GM23338 (cell line): ENCODE results near the gene TNIP2. TPM values are rescaled to one million over a fixed set of nuclear protein-coding genes. Genes with fewer than 3 reads are reported as not detected.

Source experiments
- ATAC-seq: fragments of 200-7000 bp; cut with Tn5 transposase; 3 replicates; pipeline ENCODE4 v1.9.1; 2020
- DNase-seq: peaks from one replicate; pipeline ENCODE4 v3.0.0-alpha.2; 2015; ENCODE audit warnings: low spot score
- H2AFZ ChIP-seq: fragments of 200-600 bp; sonication (generic); 2 replicates; pipeline ENCODE4 v1.8.0; 2016; ENCODE audit warnings: antibody characterized with exemption, mild to moderate bottlenecking, moderate library complexity
- H3F3A ChIP-seq: fragments of 200-600 bp; sonication (generic); replicated peaks from 2 replicates; pipeline ENCODE4 v1.8.0; 2017; ENCODE audit warnings: antibody characterized with exemption, mixed run types, low read depth
- H3K27ac ChIP-seq: fragments of 200-600 bp; sonication (generic); 2 replicates; pipeline ENCODE4 v1.6.1; 2016; ENCODE audit warnings: low read depth
- H3K27me3 ChIP-seq: fragments of 200-600 bp; sonication (generic); 2 replicates; pipeline ENCODE4 v1.8.0; 2016; ENCODE audit warnings: mild to moderate bottlenecking, mixed run types, moderate library complexity; ENCODE audit not compliant: insufficient read depth
- H3K36me3 ChIP-seq: fragments of 200-600 bp; sonication (generic); 2 replicates; pipeline ENCODE4 v1.8.0; 2016; ENCODE audit warnings: mild to moderate bottlenecking; ENCODE audit not compliant: insufficient read depth
- H3K4me1 ChIP-seq: fragments of 200-600 bp; sonication (generic); 2 replicates; pipeline ENCODE4 v1.8.0; 2016; ENCODE audit warnings: mild to moderate bottlenecking, moderate library complexity; ENCODE audit not compliant: insufficient read depth
- H3K4me2 ChIP-seq: fragments of 200-600 bp; sonication (generic); 2 replicates; pipeline ENCODE4 v1.7.1; 2017; ENCODE audit warnings: mixed run types
- H3K4me3 ChIP-seq: fragments of 200-600 bp; sonication (generic); 2 replicates; pipeline ENCODE4 v1.6.1; 2016; ENCODE audit warnings: mixed run types
- H3K79me2 ChIP-seq: fragments of 200-600 bp; sonication (generic); replicated peaks from 2 replicates; pipeline ENCODE4 v1.8.0; 2017; ENCODE audit warnings: mild to moderate bottlenecking; ENCODE audit not compliant: insufficient read depth
- H3K9me2 ChIP-seq: fragments of 200-600 bp; sonication (generic); 2 replicates; pipeline ENCODE4 v1.8.0; 2017; ENCODE audit not compliant: insufficient read depth
- H4K20me1 ChIP-seq: fragments of 200-600 bp; sonication (generic); replicated peaks from 2 replicates; pipeline ENCODE4 v1.8.0; 2017; ENCODE audit warnings: mild to moderate bottlenecking; ENCODE audit not compliant: insufficient read depth
- H3K27ac Mint-ChIP-seq: 2 replicates; pipeline ENCODE4 v1.8.0; 2020; ENCODE audit warnings: inconsistent platforms, mild to moderate bottlenecking, moderate library complexity, mixed read lengths
- H3K27me3 Mint-ChIP-seq: 3 replicates; pipeline ENCODE4 v1.8.0; 2022; ENCODE audit warnings: low read depth, mild to moderate bottlenecking, moderate library complexity, mixed read lengths, inconsistent platforms; ENCODE audit not compliant: insufficient read depth, poor library complexity
- H3K36me3 Mint-ChIP-seq: 3 replicates; pipeline ENCODE4 v1.8.0; 2021; ENCODE audit warnings: low read depth, mild to moderate bottlenecking, inconsistent platforms, moderate library complexity, mixed read lengths
- H3K4me1 Mint-ChIP-seq: 3 replicates; pipeline ENCODE4 v1.8.0; 2020; ENCODE audit warnings: mild to moderate bottlenecking, inconsistent platforms, mixed read lengths
- H3K4me3 Mint-ChIP-seq: 3 replicates; pipeline ENCODE4 v1.8.0; 2021; ENCODE audit warnings: moderate library complexity, mild to moderate bottlenecking, inconsistent platforms, mixed read lengths
- H3K9me3 Mint-ChIP-seq: 3 replicates; pipeline ENCODE4 v1.8.0; 2020; ENCODE audit warnings: moderate library complexity, mild to moderate bottlenecking, inconsistent platforms, mixed read lengths
- CREB1 ChIP-seq: fragments of 250-450 bp; sonication (Bioruptor Pico); IDR thresholded peaks from 2 replicates; pipeline ENCODE4 v1.5.0; 2020; ENCODE audit warnings: low read depth, mild to moderate bottlenecking, moderate library complexity
- EZH2 ChIP-seq: fragments of 200-600 bp; sonication (generic); IDR thresholded peaks from one replicate; pipeline ENCODE4 v1.8.0; 2017; ENCODE audit warnings: antibody characterized with exemption, mild to moderate bottlenecking, low read depth; ENCODE audit not compliant: unreplicated experiment
- EZH2phosphoT487 ChIP-seq: fragments of 200-600 bp; sonication (generic); IDR thresholded peaks from one replicate; pipeline ENCODE4 v1.8.1; 2018; ENCODE audit warnings: antibody characterized with exemption; ENCODE audit not compliant: unreplicated experiment
- JUNB ChIP-seq: IDR thresholded peaks from one replicate; pipeline ENCODE4 v1.6.1; 2016; ENCODE audit warnings: antibody characterized with exemption; ENCODE audit not compliant: unreplicated experiment
- NANOG ChIP-seq: IDR thresholded peaks from 2 replicates; pipeline ENCODE4 v1.6.1; 2016; ENCODE audit warnings: antibody characterized with exemption, borderline replicate concordance
- POLR2AphosphoS5 ChIP-seq: IDR thresholded peaks from 2 replicates; pipeline ENCODE4 v1.6.1; 2016; ENCODE audit warnings: antibody characterized with exemption, low read depth
- STAT1 ChIP-seq: IDR thresholded peaks from one replicate; pipeline ENCODE4 v1.6.1; 2016; ENCODE audit warnings: antibody characterized with exemption; ENCODE audit not compliant: unreplicated experiment
- ZNF114 ChIP-seq: fragments of 250-450 bp; sonication (Bioruptor Pico); IDR thresholded peaks from 2 replicates; pipeline ENCODE4 v1.5.0; 2020; ENCODE audit warnings: mild to moderate bottlenecking, moderate library complexity
- ZNF331 ChIP-seq: fragments of 250-450 bp; sonication (Bioruptor Pico); IDR thresholded peaks from 2 replicates; pipeline ENCODE4 v1.5.0; 2020; ENCODE audit warnings: low read depth, mild to moderate bottlenecking, moderate library complexity
- polyA plus RNA-seq: library from polyadenylated mRNA; unstranded; fragments of >200 nt; fragmentation: Nextera tagmentation; extraction: Ambion mirVana; gene quantifications from 2 replicates; pipeline ENCODE4 v1.2.1, GENCODE V29; 2016
- total RNA-seq: library from RNA; depleted of rRNA; stranded (reverse); fragments of >200 nt; shearing (Covaris generic); gene quantifications from 2 replicates; pipeline ENCODE4 v1.2.3, GENCODE V29; 2014
- TF ChIP-seq, protein P1 (sequence below): IDR thresholded peaks from one replicate; pipeline ENCODE4 v1.6.1; 2018; ENCODE audit warnings: antibody characterized with exemption; ENCODE audit not compliant: unreplicated experiment
- TF ChIP-seq, protein P2 (sequence below): IDR thresholded peaks from 2 replicates; pipeline ENCODE4 v1.6.1; 2016; ENCODE audit warnings: antibody characterized with exemption
- TF ChIP-seq, protein P3 (sequence below): fragments of 250-450 bp; sonication (Bioruptor Pico); IDR thresholded peaks from 2 replicates; pipeline ENCODE4 v1.5.0; 2020; ENCODE audit warnings: mild to moderate bottlenecking, moderate library complexity

The TNIP2 gene
- total and polyA plus RNA-seq, 2 experiments from 2014 or later, result 34.8 to 61.4 TPM

DNA sequence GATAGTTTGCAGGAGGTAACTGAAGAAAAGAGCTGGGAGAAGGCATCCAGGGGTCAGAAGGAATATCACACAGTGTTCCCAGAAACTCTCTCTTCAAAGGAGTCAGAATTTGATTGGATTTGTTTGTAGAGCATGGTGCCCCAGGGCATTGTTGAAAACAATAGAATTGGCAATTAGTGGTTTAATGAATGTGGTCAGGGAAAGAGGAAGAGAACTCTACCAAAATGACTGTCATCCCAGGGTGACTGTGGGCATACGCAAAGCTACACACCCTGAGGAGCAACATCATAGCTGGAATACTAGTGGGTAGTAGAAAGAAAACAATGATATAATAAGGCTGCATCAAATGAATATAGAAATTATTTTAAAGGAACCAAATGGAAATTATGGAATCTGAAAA lies 21.5 kb downstream of the TNIP2 start:
- ATAC-seq (no peak), DNase-seq (no peak)
- H3K27ac Mint-ChIP-seq, result no peak overlapping the region
- Histone ChIP-seq H3K27ac (0 out of 2 replicates have a peak overlapping the region, but pooled peaks have one; percentile 52), H3K36me3 (no peaks in the 10 kb centered on the region), H3K4me3 (no peak overlapping the region), H3K79me2 (no peaks in the 10 kb centered on the region), H3K4me2 (no peak overlapping the region), H3K4me1 (no peaks in the 10 kb centered on the region), H4K20me1 (no peaks in the 10 kb centered on the region), H3F3A (no peaks in the 10 kb centered on the region), H2AFZ (no peak overlapping the region), H3K27me3 (no peaks in the 10 kb centered on the region), H3K9me2 (no peaks in the 10 kb centered on the region)
- H3K4me1 Mint-ChIP-seq, result no peaks in the 10 kb centered on the region; the same call in 2 of the 3 replicates
- H3K9me3 Mint-ChIP-seq, result peaks cover 20% of the 10 kb centered on the region; the same call in 2 of the 3 replicates
- H3K27me3 Mint-ChIP-seq, result peaks cover 12% of the 10 kb centered on the region
- H3K36me3 Mint-ChIP-seq, result peaks cover 26% of the 10 kb centered on the region
- H3K4me3 Mint-ChIP-seq, result no peak overlapping the region
- TF ChIP-seq CREB1 (CRISPR knock-in tag), result no peak
- no peak for TF ChIP-seq ZNF114 (CRISPR knock-in tag)
- no peak for TF ChIP-seq JUNB
- no peak for TF ChIP-seq EZH2phosphoT487
- TF ChIP-seq, protein P1, sequence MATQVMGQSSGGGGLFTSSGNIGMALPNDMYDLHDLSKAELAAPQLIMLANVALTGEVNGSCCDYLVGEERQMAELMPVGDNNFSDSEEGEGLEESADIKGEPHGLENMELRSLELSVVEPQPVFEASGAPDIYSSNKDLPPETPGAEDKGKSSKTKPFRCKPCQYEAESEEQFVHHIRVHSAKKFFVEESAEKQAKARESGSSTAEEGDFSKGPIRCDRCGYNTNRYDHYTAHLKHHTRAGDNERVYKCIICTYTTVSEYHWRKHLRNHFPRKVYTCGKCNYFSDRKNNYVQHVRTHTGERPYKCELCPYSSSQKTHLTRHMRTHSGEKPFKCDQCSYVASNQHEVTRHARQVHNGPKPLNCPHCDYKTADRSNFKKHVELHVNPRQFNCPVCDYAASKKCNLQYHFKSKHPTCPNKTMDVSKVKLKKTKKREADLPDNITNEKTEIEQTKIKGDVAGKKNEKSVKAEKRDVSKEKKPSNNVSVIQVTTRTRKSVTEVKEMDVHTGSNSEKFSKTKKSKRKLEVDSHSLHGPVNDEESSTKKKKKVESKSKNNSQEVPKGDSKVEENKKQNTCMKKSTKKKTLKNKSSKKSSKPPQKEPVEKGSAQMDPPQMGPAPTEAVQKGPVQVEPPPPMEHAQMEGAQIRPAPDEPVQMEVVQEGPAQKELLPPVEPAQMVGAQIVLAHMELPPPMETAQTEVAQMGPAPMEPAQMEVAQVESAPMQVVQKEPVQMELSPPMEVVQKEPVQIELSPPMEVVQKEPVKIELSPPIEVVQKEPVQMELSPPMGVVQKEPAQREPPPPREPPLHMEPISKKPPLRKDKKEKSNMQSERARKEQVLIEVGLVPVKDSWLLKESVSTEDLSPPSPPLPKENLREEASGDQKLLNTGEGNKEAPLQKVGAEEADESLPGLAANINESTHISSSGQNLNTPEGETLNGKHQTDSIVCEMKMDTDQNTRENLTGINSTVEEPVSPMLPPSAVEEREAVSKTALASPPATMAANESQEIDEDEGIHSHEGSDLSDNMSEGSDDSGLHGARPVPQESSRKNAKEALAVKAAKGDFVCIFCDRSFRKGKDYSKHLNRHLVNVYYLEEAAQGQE, result no peak
- no peak for TF ChIP-seq STAT1
- no peak for TF ChIP-seq ZNF331 (CRISPR knock-in tag)
- TF ChIP-seq, protein P2, sequence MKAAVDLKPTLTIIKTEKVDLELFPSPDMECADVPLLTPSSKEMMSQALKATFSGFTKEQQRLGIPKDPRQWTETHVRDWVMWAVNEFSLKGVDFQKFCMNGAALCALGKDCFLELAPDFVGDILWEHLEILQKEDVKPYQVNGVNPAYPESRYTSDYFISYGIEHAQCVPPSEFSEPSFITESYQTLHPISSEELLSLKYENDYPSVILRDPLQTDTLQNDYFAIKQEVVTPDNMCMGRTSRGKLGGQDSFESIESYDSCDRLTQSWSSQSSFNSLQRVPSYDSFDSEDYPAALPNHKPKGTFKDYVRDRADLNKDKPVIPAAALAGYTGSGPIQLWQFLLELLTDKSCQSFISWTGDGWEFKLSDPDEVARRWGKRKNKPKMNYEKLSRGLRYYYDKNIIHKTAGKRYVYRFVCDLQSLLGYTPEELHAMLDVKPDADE, result no peak
- no peak for TF ChIP-seq EZH2
- TF ChIP-seq POLR2AphosphoS5, result no peak
- no peak for TF ChIP-seq NANOG
- TF ChIP-seq, protein P3, sequence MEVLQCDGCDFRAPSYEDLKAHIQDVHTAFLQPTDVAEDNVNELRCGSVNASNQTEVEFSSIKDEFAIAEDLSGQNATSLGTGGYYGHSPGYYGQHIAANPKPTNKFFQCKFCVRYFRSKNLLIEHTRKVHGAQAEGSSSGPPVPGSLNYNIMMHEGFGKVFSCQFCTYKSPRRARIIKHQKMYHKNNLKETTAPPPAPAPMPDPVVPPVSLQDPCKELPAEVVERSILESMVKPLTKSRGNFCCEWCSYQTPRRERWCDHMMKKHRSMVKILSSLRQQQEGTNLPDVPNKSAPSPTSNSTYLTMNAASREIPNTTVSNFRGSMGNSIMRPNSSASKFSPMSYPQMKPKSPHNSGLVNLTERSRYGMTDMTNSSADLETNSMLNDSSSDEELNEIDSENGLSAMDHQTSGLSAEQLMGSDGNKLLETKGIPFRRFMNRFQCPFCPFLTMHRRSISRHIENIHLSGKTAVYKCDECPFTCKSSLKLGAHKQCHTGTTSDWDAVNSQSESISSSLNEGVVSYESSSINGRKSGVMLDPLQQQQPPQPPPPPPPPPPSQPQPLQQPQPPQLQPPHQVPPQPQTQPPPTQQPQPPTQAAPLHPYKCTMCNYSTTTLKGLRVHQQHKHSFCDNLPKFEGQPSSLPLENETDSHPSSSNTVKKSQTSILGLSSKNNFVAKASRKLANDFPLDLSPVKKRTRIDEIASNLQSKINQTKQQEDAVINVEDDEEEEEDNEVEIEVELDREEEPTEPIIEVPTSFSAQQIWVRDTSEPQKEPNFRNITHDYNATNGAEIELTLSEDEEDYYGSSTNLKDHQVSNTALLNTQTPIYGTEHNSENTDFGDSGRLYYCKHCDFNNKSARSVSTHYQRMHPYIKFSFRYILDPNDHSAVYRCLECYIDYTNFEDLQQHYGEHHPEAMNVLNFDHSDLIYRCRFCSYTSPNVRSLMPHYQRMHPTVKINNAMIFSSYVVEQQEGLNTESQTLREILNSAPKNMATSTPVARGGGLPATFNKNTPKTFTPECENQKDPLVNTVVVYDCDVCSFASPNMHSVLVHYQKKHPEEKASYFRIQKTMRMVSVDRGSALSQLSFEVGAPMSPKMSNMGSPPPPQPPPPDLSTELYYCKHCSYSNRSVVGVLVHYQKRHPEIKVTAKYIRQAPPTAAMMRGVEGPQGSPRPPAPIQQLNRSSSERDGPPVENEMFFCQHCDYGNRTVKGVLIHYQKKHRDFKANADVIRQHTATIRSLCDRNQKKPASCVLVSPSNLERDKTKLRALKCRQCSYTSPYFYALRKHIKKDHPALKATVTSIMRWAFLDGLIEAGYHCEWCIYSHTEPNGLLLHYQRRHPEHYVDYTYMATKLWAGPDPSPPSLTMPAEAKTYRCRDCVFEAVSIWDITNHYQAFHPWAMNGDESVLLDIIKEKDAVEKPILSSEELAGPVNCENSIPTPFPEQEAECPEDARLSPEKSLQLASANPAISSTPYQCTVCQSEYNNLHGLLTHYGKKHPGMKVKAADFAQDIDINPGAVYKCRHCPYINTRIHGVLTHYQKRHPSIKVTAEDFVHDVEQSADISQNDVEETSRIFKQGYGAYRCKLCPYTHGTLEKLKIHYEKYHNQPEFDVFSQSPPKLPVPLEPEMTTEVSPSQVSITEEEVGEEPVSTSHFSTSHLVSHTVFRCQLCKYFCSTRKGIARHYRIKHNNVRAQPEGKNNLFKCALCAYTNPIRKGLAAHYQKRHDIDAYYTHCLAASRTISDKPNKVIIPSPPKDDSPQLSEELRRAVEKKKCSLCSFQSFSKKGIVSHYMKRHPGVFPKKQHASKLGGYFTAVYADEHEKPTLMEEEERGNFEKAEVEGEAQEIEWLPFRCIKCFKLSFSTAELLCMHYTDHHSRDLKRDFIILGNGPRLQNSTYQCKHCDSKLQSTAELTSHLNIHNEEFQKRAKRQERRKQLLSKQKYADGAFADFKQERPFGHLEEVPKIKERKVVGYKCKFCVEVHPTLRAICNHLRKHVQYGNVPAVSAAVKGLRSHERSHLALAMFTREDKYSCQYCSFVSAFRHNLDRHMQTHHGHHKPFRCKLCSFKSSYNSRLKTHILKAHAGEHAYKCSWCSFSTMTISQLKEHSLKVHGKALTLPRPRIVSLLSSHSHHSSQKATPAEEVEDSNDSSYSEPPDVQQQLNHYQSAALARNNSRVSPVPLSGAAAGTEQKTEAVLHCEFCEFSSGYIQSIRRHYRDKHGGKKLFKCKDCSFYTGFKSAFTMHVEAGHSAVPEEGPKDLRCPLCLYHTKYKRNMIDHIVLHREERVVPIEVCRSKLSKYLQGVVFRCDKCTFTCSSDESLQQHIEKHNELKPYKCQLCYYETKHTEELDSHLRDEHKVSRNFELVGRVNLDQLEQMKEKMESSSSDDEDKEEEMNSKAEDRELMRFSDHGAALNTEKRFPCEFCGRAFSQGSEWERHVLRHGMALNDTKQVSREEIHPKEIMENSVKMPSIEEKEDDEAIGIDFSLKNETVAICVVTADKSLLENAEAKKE (CRISPR knock-in tag), result no peak
